Measurements from ENCODE around the gene SCAI.
A peak's percentile ranks its signal among the peaks of the same experiment; 100 is the strongest.
"Not testable (repeated sequence)": the region's sequence is repeated elsewhere in the genome, so short reads cannot be mapped to it uniquely, and the experiment has no call there.

The SCAI gene

DNA sequence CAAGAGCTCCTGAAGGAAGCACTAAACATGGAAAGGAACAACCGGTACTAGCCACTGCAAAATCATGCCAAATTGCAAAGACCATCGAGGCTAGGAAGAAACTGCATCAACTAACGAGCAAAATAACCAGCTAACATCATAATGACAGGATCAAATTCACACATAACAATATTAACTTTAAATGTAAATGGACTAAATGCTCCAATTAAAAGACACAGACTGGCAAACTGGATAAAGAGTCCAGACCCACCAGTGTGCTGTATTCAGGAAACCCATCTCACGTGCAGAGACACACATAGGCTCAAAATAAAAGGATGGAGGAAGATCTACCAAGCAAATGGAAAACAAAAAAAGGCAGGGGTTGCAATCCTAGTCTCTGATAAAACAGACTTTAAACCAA lies 131.3 kb downstream of the SCAI start:
- not testable (repeated sequence) for DNase-seq

DNA sequence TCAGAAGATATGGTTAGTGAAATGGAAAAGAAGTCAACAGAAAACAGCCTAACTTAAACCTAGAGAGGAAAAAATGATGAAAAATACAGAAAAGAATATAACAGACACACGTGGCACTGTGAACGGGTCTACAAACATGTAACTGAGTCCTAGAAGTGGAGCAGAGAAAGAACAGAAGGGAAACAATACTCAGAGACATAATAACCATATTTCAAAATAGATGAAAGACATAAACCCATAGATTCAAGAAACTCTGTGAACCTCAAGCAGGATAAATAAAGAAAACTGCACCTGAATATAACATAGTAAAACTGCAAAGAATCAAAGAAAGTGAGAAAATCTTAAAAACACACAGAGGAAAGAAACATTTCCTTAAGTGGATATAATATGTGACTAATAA lies 134.7 kb downstream of the SCAI start:
- no peak for DNase-seq

DNA sequence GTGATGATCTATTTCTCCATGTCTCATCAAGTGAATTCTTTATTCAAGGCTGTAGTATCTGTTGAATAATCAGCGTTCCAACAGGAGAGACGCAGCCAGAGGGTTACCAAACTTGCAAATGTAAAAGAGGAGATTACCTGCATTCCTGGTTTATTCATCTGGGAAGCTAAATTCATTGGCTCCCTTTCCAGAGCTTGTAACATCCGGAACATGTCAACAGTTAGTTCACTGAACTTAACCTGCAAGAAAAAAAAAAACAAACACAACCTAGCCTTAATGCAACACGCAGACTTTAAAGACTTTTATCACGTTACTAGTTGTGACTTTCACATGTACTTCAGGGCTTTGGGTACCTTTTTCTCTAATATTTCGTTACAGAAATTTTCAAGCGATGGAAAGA lies 140.0 kb downstream of the SCAI start:
- DNase-seq, result no peak

DNA sequence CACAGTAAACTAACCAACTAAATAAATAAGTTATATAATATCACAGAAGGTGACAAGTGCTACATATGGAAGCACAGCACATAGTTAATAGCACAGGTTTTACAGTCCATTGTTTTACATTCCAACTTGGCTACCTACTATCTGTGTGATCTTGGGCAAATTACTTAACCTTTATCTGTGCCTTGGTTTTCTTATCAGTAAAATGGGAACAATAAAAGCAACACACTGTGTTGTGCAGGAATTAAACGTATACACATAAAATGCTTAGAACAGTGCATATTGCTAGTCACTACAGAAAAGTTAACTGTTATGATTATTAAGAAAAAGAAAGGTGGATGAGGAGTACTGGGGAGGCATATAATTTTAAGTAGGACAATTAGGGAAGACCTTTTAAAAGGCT lies 159.6 kb downstream of the SCAI start:
- DNase-seq, result no peak

DNA sequence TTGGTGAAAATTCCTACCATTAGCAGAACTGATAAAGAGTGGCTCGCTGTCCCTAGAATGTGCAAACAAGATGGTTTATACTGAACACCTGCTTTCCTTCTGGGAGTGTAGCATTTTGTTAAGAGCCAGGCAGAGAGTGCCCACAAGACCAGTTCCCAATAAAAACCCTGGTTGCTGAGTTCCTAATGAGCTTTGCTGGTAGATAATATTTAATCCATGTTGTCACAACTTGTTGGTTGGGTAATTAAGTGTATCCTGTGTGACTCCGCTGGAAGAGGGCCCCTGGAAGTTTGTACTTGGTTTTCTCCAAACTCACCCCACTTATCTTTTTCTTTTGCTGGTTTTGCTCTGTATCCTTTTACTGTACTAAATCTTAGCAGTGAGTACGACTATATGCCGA lies 162.9 kb downstream of the SCAI start:
- no peak for DNase-seq

DNA sequence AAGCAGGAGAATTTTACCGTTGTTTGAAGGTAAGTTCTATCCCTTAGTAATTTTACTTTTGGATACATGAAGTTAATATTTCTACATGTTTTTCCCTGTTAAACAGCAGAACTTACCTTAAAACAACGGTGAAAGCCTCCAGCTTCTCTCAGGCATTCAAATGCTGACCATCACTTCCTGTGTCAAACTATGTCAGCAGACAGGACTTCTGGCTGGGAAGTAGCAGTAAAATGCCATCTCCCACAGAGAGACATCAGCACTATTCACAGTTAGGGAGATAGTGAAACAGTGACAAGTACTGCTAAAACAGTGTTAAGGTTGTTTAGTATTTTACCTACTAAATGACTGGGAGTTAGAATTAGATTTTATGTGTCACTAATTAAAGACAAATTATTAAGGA lies 168.2 kb downstream of the SCAI start:
- no peak for DNase-seq

DNA sequence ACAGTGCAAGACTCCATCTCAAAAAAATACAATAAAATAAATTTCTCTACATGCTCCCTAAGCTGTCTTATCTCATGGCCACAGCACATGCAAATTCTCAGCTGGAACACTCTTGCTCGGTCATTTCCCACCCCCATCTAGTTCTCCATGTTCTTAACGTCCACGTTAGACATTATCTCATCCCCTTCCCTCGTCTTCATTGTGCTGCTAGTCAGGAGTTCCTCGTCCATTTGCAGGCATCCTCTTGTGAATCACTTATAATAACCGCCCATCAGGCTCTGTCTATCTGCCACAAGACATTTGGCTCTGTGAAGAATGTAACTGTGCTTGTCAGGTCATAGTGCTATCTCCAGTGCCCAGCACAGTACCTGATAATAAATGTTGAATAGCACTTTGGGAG lies 169.5 kb downstream of the SCAI start:
- DNase-seq, result no peak

DNA sequence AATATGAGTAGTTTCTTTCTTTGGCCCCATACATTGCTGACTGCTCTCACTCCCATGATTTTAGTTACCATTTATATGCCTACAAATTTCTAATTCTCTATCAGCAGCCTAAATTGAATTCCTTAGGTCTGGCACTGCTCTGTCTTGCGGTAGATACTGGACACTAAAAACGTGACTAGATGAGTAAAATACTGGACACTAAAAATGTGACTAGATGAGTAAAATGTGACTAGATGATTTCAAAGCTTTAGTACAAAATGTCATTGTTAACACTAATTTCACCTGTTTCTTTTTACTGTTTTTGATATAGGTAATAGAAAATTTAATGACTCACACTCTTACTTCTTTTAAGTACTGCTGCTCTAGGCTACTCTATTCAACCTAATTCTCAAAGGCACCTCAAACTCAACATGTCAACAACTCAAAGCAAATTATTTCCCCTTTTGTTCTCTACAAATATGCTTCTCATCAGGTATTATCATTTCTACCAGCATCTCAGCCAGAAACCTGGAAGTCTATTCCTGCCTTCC lies 171.0 kb downstream of the SCAI start:
- DNase-seq, result no peak

DNA sequence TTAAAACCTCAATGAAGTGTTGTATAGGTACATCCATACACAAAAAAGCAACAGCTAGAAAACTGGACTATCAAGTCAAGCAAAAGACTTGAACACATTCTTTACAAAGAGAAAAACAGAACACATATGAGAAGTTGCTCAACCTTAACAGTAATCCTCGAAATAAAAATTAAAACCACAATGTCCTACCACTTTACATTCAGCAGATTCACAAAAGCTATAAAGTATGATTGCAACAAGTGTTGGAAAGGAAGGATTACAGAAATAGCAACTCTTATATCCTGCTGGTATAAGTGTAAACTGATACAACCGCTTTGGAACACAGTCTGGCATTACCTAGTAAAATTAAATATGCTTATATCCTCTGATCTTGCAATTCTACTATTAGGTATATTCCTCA lies 173.9 kb downstream of the SCAI start:
- DNase-seq, result no peak

DNA sequence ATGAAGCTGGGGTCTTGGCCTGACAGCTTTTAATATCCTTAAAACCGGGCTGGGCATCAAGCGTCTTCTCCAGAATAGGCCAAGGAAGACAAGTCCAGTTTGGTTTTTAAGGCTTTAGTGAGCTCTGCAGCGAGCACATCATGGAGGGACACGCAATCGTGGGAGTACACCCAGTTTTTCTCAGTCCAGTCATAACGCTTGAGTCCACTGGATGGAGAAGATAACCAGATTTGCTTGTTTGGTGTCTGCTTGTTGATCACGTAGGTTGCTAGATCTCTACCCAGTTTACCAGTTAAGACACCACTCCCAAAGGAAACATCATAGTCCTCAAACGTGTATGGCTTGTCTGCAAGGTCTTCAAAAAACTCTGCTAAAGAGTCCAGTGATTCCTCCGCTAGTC lies 175.1 kb downstream of the SCAI start:
- no peak for DNase-seq

DNA sequence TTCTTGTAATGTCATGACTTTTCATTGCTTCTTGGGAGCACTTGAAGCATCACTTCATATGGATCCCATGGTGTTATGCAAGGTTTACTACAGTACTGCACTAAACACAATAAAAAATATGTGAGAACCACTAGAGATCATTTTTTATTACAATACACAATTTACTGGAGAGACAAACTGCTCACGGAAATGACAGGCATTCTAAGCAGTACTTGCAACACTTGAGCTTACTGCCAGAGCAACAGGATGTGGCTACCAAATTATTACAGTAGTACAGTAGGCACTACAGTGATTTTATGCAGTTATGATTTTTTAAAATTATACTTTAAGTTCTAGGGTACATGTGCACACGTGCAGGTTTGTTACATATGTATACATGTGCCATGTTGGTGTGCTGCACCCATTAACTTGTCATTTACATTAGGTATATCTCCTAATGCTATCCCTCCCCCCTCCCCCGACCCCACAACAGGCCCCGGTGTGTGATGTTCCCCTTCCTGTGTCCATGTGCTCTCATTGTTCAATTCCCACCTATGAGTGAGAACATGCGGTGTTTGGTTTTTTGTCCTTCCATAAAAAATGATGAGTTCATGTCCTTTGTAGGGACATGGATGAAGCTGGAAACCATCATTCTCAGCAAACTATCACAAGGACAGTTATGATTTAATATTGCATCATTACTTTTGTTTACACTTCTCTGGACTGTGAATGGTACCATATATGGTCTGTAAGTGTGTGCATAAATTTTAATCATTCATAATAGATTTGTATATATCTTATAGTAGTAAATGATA lies 177.4 kb downstream of the SCAI start:
- peak; percentile 55 for DNase-seq

DNA sequence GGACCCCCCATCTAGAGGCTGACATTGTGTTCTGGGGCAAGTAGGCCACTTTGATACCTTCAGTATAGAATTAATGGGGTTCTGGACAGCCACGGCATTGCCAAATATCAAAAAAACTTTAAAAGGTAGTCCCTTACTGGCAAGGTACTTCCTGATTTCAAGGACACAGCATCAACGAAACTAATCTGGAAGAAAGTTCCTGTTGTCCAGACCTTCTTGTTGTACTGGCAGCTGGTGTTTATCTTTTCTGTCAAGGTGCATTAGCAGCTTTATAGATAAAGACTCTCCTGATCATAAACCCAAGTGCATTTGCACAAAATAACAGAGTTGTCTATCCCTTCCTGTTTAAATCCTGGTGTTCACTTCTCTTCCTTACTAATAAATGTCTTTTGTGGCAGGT lies 178.7 kb downstream of the SCAI start:
- no peak for DNase-seq

DNA sequence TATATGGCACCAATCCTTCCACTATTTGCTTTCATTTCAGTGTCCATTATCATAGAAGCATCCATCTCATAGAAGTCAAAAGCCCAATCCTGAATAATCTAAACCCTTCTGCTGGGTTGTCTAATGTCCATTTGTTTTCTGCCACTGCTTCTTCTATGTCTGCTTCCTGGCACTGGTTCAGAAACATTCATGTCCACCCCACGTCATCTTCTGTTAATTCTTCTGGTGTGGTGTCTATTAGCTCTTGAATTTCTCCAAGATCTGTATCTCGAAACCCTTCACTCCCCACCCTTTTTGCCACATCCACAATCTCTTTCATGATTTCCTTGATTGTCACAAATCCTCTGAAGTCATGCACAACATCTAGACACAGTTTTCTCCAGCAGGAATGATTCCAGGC lies 179.3 kb downstream of the SCAI start:
- DNase-seq, result no peak

DNA sequence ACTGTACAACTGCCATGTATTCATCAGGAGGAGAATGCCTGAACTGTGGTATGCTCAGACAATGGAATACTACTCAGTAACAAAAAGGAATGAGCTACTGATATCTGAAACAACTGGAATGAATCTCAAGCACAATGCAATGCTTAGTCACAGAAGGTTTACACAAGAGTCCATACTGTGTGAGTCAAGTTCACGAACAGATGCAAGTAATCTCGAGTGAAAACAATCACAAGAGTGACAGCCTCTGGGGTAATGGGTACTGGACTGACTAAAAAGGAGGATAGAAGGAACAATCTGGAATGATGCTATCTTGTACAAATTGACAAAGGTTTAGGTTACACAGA lies 182.9 kb downstream of the SCAI start:
- DNase-seq, result peak; percentile 8

DNA sequence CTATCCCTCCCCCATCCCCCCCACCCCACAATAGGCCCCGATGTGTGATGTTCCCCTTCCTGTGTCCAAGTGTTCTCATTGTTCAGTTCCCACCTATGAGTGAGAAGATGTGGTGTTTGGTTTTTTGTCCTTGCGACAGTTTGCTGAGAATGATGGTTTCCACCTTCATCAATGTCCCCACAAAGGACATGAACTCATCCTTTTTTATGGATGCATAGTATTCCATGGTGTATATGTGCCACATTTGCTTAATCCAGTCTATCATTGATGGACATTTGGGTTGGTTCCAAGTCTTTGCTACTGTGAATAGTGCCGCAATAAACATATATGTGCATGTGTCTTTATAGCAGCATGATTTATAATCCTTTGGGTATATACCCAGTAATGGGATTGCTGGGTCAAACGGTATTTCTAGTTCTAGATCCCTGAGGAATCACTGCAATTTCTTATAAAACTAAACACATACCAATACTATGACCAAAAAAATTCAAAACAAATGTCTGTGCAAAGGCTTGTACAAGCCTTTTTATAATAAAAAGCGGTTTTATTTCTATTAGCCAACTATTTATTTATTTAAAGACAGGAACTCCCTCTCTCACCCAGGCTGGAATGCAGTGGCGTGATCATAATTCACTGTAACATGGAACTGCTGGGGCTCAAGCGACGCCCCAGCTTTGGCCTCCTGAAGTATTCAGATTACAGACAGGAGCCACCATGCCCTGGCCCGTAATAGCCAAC lies 183.5 kb downstream of the SCAI start:
- peak; percentile 10 for DNase-seq

DNA sequence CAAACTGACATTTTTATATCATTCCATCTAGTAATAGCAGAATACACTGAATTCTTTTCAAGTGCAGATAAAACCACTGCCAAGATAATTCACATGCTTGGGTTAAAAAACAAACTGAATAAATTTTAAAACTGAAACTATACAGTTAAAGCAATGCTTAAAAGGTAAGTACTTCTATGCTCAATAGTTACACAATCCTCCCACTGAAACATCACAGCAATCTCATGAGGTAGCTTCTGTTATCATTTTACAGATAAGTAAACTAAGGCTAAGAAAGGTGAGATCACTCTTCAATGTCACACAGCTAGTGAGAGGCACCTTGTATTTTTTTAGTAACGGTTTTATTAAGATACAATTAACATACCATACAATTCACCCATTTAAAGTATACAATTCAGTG lies 189.1 kb downstream of the SCAI start:
- DNase-seq, result no peak

DNA sequence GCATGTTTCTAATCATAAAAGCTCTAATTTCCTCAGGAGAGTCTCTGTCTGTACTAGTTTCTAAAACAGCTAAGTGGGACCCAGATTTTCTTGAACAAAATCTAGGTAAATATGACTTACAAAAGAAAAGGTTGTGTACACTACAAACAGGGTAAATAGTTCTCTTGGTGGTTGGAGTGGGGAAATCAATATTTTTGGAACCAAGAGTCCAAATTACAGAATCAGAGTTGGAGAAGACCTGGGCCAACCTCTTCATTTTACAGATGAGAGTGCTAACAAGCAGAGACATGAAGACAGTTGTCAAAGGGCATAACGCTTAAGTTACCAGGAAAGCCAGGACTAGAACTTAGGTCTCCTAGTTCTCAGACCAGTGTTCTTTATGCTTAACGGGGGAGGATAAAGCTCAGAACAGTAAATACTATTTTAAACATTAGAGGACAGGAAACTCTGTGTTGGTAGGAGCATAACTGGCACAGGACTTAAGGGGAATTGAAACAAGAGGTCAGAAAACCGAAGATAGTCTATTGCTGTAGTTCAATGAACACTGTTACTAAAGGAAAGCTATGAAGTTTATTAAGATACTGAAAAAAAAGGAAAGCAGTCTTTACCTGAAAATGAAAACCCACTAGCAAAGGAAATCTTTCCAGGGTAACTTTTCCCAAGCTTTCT lies 193.1 kb downstream of the SCAI start:
- no peak for DNase-seq

DNA sequence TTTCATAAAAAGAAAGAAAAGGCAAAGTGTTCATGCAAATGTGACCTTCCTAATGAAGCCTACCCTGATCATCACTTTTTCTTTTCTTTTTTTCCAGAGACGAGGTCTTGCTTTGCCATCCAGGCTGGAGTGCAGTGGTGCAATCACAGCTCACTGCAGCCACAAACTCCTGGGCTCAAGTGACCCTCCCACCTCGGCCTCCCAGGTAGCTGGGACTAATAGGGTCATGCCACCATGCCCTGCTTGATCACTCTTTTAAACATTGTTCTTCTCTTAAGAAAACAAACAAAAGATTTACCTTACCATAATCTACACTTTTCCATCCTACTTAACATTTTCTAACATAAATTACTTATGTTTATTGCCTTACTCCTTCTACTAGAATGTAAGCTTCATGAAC lies 193.9 kb downstream of the SCAI start:
- no peak for DNase-seq

DNA sequence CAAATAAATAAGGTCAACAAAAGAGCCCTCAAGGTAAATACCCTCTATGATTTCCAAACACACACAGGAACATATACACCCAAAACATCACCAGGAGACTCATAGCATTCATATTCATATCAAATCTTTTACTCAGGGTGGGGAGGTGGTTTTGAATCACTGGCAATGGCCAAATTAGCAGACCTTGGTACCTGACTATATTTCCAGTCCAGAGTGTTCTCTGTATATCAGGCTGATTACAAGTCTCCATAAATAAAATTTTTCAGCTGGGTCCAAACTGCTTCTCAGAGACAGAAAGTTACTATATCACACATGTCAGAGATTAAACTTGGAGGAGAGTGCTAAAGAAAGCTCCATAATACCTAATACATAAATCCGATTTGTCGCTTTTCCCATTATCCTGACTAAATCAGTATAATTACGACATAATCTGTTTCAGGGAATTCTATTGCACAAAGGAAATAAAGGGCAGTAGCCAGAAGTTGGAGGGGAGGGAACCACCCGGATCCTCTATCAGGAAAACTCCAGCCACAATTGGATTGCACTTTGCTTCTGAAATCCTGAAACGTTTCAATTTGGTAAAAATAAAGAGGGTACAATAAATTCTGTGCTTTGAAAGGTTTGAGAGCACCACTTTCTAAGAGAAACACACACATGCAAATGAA lies 195.5 kb downstream of the SCAI start:
- no peak for DNase-seq

DNA sequence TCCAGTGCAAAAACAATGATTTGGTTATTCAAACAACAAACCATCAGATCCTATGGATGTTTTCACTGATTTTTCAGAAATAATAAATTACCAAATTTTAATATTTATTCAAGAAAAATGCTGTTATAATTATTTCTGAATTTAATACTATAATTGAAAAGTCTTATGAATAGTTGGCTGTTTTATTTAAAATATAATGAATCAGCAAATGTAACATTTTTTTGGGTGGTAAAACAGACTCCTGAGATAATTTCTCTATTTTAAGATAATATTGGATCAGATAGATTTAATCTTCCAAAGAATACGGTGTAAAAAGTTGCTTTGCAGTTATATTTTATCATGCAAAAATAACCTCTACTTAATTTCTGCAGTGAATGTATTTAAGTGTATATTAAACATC lies 197.2 kb downstream of the SCAI start:
- no peak for DNase-seq

DNA sequence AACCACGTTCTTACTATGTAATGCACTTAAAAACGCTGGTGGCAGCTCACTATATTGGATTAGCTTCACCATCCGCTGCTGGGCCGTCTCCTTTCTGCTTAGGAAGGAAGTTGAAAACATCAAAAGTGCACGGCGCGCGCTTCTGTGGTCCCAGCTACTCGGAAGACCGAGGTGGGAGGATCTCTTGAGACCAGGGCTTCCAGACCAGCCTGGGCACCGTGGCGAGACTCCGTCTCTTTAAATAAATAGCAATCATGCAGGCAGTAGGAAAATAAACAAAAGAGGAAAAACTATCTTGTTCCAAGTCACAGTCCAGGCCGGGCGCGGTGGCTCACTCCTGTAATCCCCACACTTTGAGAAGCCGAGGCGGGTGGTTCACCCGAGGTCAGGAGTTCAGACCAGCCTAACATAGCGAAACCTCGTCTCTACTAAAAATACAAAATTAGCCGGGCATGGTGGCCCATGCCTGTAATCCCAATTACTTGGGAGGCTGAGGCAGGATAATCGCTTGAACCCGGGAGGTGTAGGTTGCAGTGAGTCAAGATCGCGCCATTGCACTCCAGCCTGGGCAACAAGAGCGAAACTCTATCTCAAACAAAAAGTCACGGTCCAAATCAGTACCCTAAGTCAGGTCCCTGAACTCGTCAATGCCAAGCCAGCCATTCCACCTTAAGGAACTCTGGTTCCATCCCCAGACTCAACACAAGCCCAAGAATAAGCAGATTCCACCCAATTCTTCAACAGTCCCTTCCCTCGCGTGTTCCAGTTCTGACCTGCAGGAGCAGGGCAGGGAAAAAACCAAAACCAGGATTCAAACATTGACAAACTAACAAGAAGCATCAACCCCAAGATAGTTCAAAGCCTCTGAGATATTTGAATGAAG lies 201.4 kb downstream of the SCAI start:
- DNase-seq, result peak; percentile 52

All from fibroblast of skin of right quadriceps (primary cell).